Upper lobe of right lung (tissue), 1 donor: Measurements from ENCODE around the gene PLXNB2. TPM values are rescaled to one million over a fixed set of nuclear protein-coding genes. Genes with fewer than 3 reads are reported as not detected.
A peak's percentile ranks its signal among the peaks of the same experiment; 100 is the strongest.

Source experiments
- ATAC-seq: fragments of 200-7000 bp; cut with Tn5 transposase; one replicate; pipeline ENCODE4 v1.9.1; 2020; ENCODE audit warnings: mild to moderate bottlenecking, moderate library complexity
- DNase-seq: peaks from one replicate; pipeline ENCODE4 v3.0.0-alpha.2; 2020
- H3K27ac ChIP-seq: fragments of 200-600 bp; one replicate; pipeline ENCODE4 v1.8.0; 2022
- H3K27me3 ChIP-seq: fragments of 200-600 bp; one replicate; pipeline ENCODE4 v1.8.0; 2022; ENCODE audit warnings: mild to moderate bottlenecking
- H3K36me3 ChIP-seq: fragments of 200-600 bp; one replicate; pipeline ENCODE4 v1.8.0; 2022
- H3K4me1 ChIP-seq: fragments of 200-600 bp; one replicate; pipeline ENCODE4 v1.8.0; 2022
- H3K4me3 ChIP-seq: fragments of 200-600 bp; one replicate; pipeline ENCODE4 v1.8.0; 2022; ENCODE audit warnings: mild to moderate bottlenecking
- H3K9me3 ChIP-seq: fragments of 200-600 bp; one replicate; pipeline ENCODE4 v1.8.0; 2022
- intact Hi-C: fragments of 100-400 bp; cut with DNase I; formaldehyde crosslinking; loops from one replicate; pipeline ENCODE4 v1.11.0; 2022
- total RNA-seq: library from RNA; stranded (reverse); fragmentation: NEBNext Ultra II Directional; extraction: Animal tissue kit (Norgen Biotek cat#: 25700); gene quantifications from one replicate; pipeline ENCODE4 v1.2.1, GENCODE V29; 2021
- TF ChIP-seq, protein P1 (sequence below): fragments of 200-600 bp; IDR thresholded peaks from one replicate; pipeline ENCODE4 v1.8.0; 2022; ENCODE audit warnings: antibody characterized with exemption
- donor health status: DM: no; HTN: yes; CAD: no; lungs with severe emphysema.

Gene PLXNB2
- total RNA-seq, 1 donor from 2014 or later: 308 TPM

DNA sequence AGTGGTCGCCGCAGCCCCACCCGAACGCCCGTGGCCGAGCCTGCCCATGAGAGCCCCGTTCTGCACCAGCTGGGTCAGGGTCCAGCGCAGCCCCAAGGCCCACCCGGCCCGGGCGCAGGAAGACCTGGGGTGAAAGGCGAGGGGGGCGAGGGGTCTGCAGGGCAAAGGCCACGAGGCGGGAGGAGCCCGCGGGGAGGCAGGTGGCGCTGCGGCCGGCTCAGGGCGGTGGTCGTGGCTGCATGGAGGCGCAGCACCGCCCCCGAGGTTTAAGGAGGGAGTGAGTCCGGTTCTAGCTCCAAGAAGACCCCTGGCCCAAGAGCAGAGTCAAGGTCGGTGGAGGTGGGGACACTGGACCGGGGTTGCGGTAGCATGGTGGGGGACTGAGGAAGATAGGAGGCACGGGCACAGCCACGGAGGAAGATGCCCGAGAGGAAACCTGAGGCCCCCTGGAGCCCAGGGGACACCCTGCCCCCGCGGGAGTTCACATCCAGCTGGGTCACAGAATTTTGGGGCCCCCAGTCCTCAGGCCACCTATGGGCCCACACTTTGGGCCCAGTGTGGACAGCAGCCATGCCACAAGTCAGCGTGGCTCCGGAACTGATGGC is 55.9 kb downstream of the PLXNB2 start:
- Histone ChIP-seq H3K36me3 (peaks cover 14% of the 10 kb centered on the region), H3K27ac (peak overlapping the region; percentile 75), H3K4me1 (peaks cover 11% of the 10 kb centered on the region), H3K27me3 (no peaks in the 10 kb centered on the region), H3K4me3 (peak overlapping the region; percentile 89), H3K9me3 (no peaks in the 10 kb centered on the region)
- TF ChIP-seq, protein P1, sequence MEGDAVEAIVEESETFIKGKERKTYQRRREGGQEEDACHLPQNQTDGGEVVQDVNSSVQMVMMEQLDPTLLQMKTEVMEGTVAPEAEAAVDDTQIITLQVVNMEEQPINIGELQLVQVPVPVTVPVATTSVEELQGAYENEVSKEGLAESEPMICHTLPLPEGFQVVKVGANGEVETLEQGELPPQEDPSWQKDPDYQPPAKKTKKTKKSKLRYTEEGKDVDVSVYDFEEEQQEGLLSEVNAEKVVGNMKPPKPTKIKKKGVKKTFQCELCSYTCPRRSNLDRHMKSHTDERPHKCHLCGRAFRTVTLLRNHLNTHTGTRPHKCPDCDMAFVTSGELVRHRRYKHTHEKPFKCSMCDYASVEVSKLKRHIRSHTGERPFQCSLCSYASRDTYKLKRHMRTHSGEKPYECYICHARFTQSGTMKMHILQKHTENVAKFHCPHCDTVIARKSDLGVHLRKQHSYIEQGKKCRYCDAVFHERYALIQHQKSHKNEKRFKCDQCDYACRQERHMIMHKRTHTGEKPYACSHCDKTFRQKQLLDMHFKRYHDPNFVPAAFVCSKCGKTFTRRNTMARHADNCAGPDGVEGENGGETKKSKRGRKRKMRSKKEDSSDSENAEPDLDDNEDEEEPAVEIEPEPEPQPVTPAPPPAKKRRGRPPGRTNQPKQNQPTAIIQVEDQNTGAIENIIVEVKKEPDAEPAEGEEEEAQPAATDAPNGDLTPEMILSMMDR: no peak
- DNase-seq: no peak
- peak; percentile 1 for ATAC-seq
- intact Hi-C loops: no loop called here

GRCh38 chr22:50250555-50251476 is 56.6 kb downstream of the PLXNB2 start, which contains the start of gene HDAC10:
TSS of gene HDAC10 (minus strand) at chr22:50251265. CDS start at chr22:50251032, 233 bp downstream.
- TF ChIP-seq, protein P1: no peak
- Histone ChIP-seq H3K4me3 (peak within 1 kb of the TSS; percentile 89), H3K4me1 (peaks cover 16% of the 10 kb centered on the region), H3K36me3 (peaks cover 21% of the 10 kb centered on the region), H3K27me3 (no peaks in the 10 kb centered on the region), H3K9me3 (no peaks in the 10 kb centered on the region), H3K27ac (peak within 1 kb of the TSS; percentile 80)
- intact Hi-C loops: no loop called here
- ATAC-seq (peak; percentile 86), DNase-seq (peak; percentile 94)

DNA sequence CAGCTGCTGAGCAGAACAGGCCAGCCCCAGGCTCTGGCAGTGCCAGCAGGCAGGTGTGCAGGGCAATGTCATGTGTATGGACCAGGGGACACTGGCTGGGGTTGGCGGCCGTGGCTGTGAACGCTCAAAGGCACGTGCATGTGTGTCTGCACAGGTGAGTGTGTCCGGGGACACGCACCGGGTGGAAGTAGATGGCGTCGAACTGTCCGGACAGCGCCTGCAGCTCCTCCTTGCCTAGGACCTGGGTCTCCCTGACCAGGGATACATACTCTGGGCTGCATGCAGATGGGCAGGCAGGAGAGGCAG is 57.2 kb downstream of the PLXNB2 start:
- H3K4me1 ChIP-seq: peaks cover 21% of the 10 kb centered on the region

DNA sequence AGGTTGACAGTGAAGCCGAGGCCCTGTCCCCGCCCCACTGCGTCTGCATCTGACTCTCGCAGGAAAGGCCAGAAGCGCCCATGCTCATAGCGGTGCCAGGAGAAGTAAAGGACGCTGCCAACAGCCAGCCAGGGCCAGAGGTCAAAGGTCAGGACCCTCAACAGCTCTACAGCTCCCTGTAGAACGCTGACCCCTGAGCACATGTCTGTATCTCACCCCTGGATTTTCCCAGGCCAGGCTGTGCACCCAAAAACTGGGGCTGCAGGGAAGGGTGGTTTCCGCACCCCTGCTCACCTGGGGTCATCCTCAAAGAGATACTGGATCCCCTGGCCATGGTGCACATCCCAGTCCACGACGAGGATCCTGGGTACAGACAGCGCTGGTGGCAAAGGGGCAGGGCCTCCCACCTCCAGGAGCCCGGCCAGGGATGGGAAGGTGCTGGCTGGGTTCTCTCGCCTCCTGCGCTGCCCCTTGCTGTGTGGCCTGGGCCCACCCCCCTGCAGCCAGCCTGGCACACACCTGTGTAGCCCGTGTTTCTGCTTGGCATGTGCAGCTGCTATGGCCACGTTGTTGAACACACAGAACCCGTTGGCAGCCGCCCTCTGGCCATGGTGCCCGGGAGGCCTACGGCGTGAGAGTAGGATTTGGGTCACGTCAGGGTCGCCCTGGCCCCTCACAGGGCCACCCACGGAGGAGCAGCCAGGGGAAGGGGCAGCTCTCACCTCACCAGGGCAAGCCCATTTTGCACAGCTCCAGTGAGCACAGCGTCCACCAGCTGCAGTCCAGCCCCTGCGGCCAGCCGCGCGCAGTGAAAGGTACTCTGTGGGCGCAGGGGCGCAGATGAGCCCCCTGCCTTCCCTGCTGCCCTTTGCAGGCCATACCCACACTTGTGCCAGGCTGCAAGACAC is 57.9 kb downstream of the PLXNB2 start:
- ATAC-seq: no peak
- TF ChIP-seq, protein P1: no peak
- Histone ChIP-seq H3K4me1 (peaks cover 21% of the 10 kb centered on the region), H3K9me3 (no peaks in the 10 kb centered on the region), H3K4me3 (peak overlapping the region; percentile 89), H3K27ac (no peak overlapping the region), H3K27me3 (no peaks in the 10 kb centered on the region), H3K36me3 (peaks cover 22% of the 10 kb centered on the region)
- DNase-seq: no peak
- intact Hi-C loops: no loop called here

More for the DNA sequence above, 57.2 kb downstream of the PLXNB2 start:
- DNase-seq: no peak
- ATAC-seq: no peak
- TF ChIP-seq, protein P1: no peak
- Histone ChIP-seq H3K36me3 (peaks cover 22% of the 10 kb centered on the region), H3K27me3 (no peaks in the 10 kb centered on the region), H3K4me3 (peak overlapping the region; percentile 89), H3K27ac (peak overlapping the region; percentile 80), H3K9me3 (no peaks in the 10 kb centered on the region)
- intact Hi-C loops: no loop called here
